ENCODE results near the gene LAMA2.

The LAMA2 gene

DNA sequence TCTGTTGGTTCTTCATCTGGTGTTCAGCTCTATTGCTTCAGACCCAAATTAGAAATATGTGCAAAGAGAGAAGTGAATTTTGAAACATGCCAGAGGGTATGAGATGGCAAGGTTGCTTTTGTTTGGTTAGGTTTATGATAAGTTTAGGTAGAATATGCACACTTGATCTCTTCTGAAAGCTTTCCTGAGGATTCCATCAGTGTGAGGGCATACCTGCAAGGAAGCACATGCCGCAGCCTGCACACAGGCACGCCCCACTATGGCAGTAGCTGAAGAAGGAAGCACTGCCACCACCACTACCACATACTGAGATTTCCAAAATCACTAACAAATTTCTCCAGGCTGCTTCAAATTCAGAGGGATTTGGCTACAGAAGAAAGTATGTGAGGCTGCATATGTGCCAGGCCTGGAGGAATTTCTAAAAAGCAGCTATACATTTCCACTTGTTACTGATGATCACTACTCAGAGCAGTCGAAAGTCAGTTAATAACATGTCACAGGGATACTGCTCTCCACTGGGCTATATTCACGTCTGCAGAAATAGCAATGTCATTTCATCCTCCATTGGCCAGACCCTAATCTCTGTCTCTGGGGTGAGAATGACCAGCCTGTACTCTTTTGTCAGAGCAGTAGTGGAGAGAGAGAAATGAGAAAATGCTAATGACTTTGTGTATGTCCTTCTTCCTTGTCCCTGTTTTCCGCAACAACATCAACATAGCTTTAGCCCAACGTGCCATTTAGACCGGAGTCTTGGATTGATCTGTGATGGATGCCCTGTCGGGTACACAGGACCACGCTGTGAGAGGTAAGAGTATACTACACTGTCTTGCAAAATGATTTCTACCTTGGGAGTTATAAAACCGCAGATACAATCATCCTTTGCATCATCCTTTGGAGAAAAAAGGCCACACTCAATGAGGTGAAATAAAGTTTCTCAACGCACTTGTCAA, 396.7 kb downstream of the LAMA2 start:
- no peak for DNase-seq

DNA sequence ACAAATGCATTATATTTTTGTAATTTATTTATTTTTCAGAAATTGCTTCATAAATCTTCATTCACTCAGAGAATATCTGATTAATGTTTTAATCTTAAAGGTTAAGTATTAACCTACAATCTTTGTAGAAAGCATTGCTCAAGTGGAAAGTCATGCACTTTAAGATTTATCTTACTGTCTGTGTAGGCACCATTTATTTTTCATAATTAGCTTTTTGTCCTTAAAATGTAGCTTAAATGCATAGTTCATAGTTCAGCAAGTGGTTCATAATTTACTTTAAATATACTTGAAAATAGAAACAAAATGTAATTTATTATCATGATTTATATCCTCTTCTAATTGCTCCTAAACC, 397.3 kb downstream of the LAMA2 start:
- no peak for DNase-seq

DNA sequence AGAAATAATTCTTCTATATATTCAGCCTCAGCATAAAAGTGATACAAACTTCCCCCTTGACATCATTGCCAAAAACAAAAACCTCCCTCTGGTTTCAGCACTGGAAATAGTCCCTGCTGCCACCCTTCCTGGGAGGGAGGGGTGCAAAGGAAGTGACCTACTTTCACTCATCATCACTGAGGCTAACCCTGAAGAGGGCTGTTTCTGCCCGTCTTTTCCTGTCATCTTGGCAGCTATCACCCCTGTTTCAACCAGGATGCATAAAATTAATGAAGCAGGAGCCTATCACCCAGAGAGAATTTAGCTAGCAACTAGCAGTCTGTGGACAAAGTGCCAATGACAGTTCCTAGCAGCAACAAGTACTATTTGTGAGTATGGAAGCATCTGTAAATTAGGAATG, 397.8 kb downstream of the LAMA2 start:
- DNase-seq = no peak

DNA sequence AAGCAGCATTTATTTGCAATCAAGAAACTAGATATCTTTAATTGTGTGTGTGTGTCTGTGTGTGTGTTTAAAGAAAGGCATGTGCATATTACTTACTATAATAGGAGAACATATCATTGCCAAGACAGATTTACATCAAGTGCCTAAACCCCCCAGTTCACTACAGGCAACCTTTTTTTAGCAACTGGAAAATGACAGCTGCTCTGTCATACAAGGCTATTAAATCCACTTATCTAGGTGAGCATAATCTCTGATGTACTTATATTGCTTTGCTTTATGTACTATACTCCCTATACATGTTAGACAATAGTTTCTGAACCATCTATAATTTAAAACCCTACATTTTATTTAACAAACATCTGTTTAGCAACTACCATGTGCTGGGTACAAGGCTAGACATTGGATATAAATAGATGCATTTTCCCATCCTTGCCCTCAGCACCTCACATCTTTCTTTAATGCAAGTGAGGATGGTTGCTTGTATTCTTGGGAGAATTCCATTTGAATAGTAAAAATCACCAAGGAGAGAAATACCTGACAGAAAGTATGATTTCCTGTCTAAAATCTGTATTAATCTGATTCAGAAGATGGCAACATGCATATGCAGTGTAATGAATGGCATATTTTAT, 398.3 kb downstream of the LAMA2 start:
- DNase-seq = no peak

DNA sequence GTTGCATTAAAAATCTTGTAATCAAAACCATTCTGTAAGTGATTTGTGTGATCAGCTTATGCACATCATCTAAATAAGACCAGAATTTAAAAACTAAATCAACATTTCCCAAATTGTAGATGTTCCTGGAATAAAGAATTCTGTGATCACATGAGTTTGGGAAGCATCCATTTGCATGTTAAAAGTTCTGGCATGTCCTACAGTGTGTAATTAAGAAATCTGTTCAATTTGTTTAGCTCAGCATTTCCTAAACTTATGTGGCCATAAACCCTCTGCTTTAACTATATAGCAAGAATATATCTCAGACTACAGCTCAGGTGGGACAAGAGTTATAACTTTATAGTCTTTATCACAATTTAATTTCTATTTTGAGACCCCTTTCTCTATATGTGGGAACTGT, 399.1 kb downstream of the LAMA2 start:
- no peak for DNase-seq

DNA sequence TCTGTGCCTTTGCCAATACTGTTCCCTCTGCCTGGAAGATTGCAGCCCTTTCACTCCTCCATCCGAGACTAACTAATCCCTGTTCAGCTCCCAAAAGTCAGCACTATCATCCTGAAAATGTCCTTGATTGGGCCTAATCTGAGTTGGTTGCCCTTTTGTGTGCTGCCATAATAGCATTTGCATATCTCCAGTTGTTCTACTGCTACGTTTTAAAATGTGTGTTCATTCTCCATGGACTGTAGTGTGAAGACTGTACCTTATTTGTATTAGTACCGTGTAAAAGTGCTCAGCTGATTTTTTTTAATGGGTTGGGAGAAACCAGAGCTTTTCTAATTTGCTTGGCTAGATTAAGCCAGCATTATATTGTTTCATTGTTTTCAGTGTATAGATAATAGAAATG, 401.3 kb downstream of the LAMA2 start:
- DNase-seq = no peak

DNA sequence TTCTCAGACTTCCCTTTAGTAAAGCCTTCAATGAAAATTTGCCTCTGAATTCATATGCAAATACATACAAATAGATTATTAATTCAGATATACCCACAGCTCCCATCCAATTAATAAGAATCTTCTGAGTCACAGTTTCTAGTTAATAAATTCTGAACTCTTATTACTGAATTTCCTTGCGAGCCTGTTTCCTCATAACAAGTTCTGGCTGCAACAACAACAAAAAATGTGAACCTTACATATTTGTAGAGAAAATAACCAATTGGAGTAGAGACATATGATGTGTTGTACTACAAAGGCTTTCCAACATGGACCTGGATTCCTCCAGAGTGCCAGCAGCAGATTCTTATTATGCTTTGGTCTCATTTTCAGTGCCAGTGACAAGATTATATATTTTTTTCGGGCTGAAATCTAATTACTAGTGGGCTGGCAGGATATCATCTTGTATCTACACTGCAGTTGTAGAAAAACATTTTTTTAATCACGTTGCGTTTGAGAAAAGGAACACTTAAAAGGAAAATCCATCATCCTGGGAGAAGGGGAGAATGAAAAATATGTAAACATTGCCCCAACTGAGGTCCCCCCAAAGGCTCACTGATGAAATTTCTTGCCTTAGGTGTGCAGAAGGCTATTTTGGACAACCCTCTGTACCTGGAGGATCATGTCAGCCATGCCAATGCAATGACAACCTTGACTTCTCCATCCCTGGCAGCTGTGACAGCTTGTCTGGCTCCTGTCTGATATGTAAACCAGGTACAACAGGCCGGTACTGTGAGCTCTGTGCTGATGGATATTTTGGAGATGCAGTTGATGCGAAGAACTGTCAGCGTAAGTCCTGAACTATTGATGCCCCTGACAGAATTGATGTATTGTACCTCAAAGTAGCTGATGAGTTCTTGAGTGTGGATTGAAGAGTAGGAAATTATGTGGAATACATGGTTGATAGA, 404.6 kb downstream of the LAMA2 start:
- DNase-seq = no peak

DNA sequence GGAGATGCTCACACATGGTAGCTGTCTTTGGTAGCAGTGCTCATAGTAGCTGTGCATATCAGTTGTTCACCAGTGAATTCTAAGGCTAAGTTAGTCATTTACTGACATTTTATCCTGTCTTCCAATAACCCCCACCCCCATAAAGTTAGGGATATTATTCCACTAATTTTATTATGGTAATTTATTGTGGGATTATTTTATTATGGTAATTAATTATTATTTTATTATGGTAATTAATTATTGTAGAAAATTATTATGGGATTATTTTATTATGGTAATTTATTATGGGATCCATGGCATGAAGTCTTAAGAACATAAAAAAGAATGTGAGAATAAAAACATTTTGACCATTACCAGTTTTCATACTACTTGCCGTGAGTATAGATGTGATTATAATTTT, 406.5 kb downstream of the LAMA2 start:
- no peak for DNase-seq

DNA sequence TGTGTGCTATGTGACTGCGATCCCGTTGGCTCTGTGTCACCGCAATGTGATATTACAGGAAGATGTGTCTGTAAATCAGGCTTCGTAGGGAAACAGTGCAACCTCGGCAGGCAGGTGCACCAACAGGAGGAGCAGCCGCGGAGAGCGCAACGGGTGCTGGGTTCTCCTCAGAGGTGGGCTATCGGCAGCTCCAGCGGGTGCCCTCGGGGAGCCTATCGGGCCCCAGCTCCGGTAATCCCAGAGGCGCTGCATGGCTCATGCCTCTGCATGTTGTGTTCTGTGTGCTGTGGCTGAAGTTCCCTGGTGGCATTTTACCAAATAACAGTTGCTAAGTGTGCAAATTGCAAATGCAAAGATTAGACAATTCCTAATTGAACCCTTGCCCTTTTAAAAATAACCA, 409.9 kb downstream of the LAMA2 start:
- no peak for DNase-seq

DNA sequence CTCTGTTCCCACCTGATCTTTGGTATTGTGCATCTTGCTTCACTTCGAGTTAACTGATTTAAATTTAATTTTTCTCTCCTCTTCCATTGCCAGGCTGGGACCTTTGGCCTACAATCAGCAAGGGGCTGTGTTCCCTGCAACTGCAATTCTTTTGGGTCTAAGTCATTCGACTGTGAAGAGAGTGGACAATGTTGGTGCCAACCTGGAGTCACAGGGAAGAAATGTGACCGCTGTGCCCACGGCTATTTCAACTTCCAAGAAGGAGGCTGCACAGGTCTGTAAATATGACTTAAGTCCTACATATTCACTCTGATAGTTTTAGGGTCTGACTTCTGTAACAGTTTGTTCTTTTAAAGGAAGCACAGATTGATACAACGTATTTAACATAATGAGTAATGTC, 414.7 kb downstream of the LAMA2 start:
- DNase-seq = no peak

DNA sequence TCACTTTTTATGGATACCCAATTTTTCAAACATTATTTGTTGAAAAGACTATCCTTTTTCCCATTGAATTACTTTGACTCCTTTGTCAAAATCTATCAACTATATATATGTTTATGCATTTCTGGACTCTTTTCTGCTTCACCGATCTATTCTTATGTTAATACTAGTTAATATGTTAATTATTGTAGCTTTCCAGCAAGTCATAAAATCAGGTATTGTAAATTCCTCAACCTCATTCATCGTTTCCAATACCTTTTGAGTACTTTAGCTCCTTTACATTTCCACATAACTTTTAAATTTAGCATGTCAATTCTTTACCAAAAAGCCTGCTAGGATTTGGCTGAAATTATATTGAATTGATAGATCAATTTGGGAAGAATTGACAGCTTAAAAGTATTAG, 419.7 kb downstream of the LAMA2 start:
- DNase-seq = no peak

DNA sequence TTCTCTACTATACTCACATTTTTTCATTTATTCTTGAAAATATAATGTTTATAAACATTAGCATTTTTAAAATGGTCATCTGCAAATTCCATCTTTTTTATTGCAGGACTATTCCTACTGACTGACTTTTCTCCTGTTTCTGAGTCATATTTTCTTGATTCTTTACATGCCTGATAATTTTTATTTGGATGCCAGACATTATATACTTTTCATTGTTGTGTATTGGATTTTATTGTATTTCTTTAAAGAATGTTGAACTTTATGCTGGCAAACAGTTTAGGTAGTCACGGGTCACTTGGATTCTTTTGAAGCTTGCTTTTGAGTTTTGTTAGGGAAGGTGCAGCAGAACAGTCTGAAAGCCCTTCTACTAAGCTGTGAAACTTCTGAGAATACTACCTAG, 423.9 kb downstream of the LAMA2 start:
- no peak for DNase-seq

DNA sequence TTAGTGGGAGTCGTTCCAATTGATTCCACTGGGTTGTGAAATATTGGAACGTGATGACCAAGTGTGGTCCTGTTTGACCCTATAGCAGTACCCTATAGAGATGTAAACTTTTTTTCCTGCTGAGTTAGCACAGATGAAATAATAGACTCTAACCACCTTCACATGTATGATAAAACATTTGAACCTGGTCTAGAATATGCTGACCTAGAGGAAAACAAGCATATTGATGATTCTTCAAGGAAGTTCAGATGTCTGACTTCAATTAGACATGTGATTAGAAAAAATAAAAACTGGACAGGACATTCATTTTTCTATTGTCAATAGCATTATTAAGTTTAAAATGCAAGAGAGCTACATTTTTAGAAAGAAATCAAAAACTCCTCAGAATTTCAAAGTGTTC, 424.9 kb downstream of the LAMA2 start:
- DNase-seq = no peak

DNA sequence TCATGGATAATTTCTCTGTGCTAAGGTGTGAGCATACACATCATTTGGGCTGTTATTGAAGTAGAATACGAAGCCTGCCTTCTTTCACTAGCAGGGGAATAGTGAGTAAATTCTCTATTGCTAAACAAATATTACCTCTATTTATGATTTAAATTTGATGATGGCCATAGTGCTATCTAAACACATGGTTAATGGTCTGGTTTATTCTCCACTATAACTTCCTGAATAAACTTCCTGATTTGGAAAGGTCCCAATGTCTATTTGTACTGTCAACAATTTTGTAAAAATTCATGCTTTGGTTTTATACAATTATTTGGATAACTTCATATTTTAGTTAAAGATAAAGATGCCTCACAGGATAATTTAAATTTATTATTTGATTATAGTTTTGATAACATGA, 426.2 kb downstream of the LAMA2 start:
- no peak for DNase-seq

DNA sequence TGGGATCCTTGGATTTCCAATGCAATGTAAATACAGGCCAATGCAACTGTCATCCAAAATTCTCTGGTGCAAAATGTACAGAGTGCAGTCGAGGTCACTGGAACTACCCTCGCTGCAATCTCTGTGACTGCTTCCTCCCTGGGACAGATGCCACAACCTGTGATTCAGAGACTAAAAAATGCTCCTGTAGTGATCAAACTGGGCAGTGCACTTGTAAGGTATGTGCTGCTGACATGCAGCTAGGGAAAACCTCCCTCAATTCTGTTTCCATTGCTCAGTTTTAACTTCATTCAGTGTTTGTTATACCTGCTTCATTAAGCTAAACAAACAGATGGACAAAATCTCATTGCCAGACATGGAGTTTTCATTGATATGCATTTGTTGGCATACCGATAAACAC, 429.9 kb downstream of the LAMA2 start:
- DNase-seq = no peak

DNA sequence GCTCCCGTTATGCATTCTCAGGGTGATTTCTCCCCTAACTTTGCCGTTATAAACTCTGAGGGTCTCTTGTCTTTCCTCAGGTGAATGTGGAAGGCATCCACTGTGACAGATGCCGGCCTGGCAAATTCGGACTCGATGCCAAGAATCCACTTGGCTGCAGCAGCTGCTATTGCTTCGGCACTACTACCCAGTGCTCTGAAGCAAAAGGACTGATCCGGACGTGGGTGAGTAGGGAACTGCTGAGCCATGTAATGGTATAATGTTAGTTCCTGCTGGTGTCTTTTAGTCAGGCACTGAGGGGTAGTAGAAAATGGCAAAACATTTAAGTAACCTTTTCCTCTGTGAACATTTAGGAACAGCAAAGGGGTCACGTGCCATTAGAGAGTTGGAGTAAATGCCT, 431.6 kb downstream of the LAMA2 start:
- no peak for DNase-seq

DNA sequence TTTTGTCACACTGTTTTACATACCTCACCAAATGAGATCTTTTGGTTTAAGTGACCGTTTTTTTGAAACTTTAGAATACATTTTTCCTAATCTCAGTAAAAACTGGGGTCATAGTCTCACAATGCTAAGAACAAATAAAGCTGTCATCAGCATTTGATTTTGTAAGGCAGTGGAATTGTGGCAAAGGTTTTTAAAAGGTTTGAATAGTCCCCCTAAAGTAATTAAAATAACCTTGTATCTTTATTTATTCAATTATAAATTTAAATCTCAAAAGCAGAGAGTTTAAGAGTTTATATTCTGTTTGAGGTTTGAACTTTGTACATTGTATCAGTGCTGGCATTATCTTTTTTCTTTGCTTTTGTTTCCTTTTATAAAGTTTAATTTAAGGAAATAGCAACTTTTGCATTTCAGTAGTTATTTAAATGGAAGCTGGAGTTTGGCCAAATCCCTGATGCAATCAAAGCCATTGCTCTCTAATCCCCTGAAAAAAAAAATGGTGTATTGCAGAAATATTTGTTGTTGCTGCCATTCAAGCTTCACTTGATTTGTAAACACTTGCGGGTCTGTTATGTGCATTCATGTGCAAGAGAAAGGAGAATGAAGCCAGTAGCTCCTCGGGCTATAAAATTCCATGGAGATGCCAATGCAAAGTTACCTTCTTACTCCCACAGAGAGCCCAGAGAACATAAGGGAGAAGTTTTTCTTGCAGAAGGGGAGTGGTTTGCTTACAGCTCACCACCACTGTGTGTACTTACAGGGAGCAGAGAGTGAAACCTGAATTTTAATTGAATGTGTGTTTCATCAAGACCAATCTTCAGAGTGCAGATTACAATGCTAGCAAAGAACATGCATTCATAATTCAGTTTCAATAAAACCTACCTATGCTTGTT, 435.2 kb downstream of the LAMA2 start:
- DNase-seq = no peak

DNA sequence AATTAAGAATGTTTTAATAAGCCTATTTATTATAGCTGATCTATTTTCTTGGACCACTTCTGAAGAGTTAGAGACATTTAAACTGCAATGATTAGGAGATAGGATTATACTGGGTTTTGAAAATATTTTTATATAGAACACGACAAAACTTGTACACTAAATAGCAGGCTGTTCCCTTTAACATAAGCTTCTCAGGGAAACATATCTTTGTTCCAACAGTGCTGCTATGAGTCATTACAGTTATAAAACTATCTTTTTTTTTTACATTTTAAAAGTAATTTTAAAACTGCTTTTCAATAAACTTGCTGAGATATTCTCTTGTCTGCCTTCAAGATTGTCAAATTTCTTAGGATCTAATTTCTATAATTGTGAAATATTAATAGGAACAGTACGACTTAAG, 438.0 kb downstream of the LAMA2 start:
- DNase-seq = no peak

DNA sequence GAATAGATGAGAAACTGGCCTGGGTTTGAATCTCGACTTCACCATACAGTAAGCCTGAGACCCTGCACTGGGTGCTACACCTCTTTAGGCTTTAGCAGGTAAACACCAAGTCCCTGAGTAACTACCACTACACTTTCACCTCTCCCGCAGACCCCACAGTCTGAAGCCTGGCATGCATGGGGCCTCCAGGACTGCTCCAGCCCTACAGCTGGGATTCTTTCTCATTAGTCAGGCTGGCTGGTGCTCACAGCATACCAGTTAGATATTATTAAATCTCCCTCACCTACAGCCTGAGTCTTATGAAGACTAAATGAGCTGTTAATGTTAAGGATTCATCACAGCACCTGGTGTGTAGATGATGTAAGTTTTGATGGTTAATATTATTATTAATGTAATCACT, 438.4 kb downstream of the LAMA2 start:
- DNase-seq = no peak

DNA sequence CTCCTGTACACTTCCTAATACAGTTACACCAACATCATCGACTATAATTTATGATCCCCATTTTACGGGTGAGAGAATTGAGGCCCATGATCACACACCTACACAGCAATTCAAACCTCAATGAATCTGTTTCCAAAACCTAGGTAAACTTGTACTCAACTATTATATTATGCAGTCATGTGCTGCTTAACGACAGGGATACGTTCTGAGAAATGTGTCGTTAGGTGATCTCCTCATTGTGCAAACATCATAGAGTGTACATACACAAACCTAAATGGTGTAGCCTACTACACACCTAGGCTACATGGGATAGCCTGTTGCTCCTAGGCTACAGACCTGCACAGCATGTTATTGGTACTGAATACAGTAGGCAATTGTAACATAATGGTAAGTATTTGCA, 441.4 kb downstream of the LAMA2 start:
- DNase-seq = no peak

DNA sequence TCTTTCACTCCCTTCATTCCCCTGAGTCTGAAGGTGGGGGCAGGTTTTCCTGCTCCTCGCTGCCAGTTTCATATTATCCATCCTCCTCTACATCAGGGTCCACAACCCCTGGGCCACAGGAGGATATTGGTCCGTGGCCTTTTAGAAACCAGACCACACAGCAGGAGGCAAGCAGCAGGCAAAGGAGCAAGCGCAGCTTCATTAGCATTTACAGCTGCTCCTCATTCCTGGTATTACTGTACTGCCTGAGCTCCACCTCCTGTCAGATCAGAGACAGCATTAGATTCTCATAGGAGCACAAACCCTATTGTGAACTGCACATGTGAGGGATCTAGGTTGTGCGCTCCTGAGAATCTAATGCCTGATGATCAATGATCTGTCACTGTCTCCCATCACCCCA, 446.7 kb downstream of the LAMA2 start:
- no peak for DNase-seq

DNA sequence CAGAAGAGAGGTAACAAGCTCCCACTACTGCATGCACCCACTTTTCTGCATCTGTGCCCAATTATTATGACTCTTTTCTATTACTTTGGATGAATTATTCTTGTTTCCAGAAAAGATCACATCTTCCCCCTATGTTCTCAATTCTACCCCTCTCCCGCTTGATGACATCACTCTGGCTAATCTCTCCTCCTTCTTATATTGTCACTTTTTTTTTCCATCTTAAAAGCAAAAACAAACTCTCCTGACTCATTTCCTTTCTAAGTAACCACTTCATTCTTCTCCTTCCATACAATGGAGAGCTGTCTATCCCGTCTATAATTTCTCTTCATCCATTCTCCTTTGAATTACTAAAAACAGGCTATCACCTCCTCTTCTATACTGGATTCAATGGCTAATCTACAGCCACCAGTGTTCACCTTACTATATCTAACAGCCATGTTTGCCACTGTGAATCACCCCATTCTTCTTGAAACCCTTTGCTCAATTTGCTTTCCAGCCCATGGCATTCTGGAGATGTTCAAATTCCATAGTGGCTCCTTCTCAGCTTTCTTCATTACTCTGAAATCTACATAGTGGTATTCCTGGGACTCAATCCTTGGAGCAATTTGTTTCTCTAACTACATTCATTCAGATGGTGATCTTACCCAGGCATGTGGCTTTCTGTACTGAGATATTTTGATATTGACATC, 448.7 kb downstream of the LAMA2 start:
- DNase-seq = no peak

All from hematopoietic multipotent progenitor cell treated with erythropoietin and hydrocortisone succinate and interleukin-3 and kit ligand, for 6 days (in vitro differentiated cells).